Liver (tissue), 2 donors: ENCODE measurements around the gene UBA7.

Experiments
- TF ChIP-seq, protein P1 (sequence below): fragments of 150-350 bp; IDR thresholded peaks from 2 replicates; pipeline ENCODE4 v1.5.1; 2017; ENCODE audit warnings: improper control_type of control experiment, low read depth, low read length; ENCODE audit not compliant: missing input control
- TF ChIP-seq, protein P2 (sequence below): IDR thresholded peaks from 2 replicates; pipeline ENCODE4 v1.6.1; 2016; ENCODE audit warnings: antibody characterized with exemption
- donor health status: healthy.

DNA sequence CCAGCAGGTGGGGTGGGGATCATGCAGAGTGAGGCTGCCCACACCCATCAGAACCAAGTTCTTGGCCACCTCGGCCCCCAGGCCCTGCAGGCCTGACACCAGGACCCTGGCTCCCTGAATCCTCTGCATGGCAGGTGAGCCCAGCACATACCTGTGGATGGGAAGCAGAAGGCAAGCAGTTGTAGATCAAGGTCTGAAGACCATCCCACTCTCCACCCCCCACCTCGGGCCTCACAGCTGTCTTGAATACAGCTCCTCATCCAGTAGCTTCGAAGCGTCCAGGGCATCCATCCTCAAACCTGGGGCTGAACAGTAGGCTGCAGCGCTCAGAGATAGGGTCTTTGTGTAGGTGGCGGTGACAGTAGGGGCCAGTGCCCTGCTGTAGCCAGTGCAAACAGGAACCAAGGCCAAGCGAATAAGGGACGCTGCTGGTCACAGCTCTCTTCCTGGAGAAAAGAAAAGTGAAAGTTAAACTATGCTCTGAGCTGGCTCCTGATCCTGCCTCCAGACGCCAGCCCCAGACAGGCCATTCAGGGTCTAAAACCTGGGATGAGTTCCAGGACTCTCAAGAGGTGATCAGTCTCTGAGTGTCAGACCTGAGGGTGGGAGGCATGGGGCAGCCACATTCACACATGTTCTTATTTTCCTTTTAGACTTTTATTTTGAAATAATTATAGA is at the start of gene UBA7:
- TF ChIP-seq, protein P1, sequence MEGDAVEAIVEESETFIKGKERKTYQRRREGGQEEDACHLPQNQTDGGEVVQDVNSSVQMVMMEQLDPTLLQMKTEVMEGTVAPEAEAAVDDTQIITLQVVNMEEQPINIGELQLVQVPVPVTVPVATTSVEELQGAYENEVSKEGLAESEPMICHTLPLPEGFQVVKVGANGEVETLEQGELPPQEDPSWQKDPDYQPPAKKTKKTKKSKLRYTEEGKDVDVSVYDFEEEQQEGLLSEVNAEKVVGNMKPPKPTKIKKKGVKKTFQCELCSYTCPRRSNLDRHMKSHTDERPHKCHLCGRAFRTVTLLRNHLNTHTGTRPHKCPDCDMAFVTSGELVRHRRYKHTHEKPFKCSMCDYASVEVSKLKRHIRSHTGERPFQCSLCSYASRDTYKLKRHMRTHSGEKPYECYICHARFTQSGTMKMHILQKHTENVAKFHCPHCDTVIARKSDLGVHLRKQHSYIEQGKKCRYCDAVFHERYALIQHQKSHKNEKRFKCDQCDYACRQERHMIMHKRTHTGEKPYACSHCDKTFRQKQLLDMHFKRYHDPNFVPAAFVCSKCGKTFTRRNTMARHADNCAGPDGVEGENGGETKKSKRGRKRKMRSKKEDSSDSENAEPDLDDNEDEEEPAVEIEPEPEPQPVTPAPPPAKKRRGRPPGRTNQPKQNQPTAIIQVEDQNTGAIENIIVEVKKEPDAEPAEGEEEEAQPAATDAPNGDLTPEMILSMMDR, result no peak
- TF ChIP-seq, protein P2, sequence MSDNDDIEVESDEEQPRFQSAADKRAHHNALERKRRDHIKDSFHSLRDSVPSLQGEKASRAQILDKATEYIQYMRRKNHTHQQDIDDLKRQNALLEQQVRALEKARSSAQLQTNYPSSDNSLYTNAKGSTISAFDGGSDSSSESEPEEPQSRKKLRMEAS, result no peak
